Kidney capillary endothelial cell (primary cell): ENCODE results near the gene EPAS1.

ENCODE experiments used
- DNase-seq: peaks from one replicate; pipeline ENCODE4 v3.0.0-alpha.2; 2018; ENCODE audit warnings: low spot score

The EPAS1 gene

DNA sequence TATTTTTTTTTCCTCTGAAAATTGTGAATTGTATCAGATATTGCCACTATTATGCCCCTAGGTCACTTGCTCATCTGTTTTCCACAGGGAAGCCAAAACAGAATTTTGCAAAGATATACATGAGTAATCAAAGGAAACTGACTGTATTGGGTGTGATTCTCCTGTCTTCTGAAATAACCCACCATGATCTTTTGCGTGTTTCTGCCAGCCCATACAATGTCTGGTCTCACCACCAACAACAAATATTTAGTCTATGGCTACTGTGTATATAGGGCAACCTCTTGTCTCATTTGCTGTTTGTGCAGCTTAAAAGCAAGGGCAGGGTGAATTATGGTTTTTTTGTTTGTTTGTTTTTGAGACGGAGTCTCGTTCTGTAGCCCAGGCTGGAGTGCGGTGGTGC, 26.5 kb downstream of the EPAS1 start:
- no peak for DNase-seq

DNA sequence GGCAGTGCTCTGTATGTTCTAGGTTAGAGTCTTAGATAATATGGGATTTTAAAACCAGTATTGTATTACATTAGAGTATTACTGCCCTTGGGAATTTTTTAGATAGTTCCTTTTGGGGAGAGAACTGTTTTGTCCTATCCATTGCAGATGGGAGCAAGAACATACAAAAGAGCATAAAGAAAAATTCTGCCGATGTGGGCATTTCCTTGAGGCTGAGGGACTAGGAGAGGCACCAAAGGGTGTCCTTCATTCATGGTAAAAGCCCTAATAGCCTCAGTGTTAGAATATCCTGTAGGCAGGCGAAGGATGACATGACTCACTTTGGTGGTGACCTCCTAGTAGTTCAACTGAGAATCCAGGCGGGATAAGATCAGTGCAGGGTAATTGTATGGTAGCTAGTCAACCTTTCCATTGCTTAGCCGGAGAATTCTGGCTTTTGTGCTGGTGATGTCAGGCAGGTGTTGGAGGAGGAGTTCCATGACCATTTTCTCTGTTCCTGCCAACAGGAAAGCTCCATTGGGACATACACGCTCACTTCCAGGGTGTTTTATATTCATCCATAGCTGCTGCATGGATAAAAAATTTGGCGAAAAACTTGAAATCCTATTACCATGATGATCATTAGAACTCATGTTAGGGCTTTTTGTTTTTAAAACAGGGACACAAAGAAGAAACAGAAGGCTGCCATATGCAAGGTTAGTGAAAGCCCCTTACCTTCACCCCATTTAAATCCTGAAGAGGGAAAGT, 28.1 kb downstream of the EPAS1 start:
- peak; percentile 63 for DNase-seq

DNA sequence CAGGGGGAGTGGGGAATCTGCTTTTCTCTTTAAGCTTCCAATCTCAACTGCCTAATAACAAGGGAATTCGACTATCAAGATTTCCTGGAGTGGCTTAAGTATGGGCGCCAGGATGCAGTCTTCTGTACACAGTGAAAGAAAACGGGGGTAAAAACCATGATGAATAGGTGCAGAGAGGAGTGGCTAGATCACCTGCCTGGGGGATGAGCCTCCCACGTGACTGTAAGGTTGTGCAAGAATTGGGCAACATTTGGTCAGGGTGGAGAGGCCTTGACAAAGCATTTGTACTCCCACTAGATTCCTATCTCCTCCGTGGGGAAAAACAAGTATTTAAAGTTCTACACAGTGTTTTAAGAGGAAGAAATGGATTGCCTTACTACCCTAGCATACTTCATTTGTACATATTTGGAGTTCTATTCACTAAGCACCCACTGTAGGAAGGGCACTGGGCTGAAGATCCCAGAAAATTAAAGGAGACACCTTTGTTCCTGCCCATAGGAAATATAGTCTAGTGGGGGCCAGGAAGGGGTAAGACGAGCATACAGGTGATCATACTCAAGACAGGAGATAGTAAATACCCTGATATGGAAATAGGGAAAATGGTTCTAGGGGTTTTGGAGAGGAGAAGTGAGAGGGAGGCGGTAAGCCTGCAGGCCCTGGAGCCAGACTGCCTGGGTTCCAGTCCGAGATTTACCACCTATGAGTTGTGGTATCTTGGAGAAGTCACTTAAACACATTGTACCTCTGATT, 29.2 kb downstream of the EPAS1 start:
- DNase-seq = no peak

DNA sequence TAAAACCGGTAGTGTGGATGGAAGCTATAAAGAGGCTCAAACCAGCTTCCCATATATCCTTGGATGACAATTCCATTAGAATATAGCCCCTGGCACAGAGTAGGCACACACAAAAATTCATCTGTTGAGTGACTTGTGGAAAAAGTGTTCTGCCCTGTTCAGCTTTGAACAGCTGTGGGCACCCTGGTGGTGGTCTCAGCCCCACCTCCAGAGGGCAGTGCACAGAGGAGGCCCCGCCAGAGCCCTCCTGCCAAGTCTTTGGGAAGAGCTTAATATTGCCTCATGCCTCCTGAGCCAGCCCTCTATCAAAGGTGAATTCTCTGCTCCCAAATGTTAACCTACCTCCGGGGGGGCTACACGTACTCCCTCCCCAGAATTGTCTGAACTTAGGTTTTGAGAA, 30.4 kb downstream of the EPAS1 start:
- DNase-seq = no peak

DNA sequence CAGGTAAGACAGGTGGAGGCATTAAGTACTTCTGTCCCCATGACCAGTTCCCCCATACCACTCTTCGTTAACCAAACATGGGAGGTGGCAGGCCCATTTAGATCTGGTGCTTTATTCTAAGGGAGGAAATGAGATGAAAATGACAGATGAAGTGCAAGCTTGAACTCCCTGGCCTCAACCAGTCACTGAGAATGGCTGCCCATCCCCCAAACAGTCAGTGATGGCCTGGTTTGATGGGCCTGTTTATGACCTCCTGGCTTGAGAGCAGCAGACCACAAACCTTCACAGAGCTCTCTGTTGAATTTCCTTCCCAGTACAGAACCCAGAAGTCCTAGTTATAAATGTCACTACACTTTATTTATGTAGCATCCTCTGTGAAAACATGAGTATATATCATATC, 31.1 kb downstream of the EPAS1 start:
- DNase-seq = no peak

DNA sequence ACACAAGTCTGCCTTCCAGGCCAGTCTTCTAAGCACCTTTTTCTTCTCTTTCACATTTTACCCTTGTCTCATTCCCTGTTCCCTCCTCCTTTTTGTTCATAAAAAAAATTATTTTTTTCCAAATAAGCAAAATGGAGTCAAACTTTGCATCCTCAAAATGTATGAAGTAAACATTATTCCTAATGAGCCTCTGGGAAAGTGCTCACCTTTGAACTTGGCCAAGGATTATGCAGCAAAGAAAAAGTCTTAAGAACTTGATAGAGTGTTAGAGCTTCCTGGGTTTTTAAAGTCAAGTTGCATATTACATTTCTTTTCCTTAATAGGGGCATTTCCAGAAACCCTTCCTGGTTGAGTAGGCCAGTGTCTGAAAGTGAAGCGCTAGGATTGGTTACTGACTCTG, 31.6 kb downstream of the EPAS1 start:
- no peak for DNase-seq

DNA sequence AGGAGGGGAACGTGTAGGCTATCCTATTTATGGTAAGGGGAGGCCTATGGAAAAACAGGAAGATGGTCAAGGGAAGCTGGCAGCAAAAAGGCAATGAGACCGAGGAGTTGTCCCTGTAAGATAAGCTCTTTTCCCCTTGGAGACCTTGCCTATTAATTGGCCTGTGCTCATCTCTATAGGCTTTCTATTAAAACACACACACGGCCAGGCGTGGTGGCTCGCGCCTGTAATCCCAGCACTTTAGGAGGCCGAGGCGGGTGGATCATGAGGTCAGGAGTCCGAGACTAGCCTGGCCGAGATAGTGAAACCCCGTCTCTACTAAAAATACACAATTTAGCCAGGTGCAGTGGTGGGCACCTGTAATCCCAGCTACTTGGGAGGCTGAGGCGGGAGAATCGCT, 32.1 kb downstream of the EPAS1 start:
- no peak for DNase-seq

DNA sequence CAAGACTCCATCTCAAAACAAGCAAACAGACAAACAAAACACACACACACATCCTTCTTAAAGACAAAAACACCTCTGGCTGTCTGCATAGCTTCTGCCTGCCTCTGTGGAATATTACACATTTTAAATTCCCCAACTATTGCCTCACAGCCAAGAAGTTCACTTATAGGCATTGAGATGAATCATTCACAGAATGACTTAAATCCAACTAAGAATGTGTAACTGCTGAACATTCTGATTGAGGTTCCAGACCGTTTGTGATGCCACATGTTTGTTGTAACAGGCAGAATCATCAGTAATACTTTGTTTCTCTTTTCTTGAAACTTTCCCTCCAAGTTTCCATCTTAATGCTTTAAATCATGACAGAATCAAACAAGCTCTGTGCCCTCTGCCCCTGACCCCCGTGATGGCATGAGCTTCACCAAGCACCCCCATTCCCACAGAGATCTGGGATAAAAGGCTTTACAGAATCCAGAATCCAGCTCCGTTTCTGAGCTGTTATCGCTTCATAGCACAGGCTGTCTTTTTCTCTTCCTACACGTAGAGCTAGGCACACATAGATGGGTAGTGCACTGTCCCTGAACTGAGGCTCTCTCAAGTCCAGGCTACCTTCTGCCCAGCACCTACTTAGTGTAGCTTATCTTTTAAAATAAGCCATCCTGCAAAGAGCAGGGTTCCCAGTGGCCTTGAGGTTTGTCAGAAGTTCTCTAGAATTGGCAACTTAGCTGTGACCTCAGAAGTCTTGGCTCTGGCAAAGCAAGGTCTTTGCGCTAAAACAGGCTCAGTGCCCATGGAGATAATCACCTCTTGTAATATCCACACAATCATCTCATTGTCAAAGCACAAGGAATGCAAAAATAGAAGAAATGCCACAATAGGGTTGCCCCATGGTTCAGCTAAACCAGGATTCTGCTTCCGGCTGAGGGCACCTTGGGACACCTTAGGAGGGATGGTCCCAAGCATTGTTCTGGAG, 32.9 kb downstream of the EPAS1 start:
- DNase-seq = peak; percentile 67

DNA sequence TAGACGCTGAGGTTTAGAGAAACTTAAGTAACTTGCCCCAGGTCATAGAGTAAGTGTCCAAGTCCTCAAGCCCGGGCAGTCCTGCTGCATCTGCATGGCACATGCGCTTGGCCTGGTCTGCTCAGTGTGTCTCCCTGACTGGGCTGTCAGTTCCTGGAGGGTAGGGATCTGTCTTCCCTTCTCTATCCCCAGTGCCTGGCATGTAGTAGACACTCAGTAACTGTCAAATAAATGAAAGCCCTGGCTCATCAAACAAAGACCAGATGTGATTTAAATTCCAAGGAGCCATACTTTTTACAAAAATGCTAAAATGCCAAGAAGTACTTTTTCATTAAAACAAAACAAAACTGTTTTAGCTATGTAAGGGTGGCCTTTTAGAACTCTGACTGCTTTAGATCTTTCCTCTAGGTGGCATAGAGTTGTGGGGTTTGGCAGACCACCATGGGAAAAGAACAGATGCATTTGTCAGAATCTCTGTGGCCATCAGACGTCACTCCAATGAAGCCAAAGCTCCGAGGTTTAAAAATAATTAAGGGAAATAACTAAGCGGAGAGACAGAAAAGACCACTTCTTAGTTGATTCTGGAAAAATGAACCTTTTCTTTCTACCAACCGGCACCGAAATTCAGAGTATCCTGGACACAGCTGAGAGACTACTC, 34.0 kb downstream of the EPAS1 start:
- no peak for DNase-seq

DNA sequence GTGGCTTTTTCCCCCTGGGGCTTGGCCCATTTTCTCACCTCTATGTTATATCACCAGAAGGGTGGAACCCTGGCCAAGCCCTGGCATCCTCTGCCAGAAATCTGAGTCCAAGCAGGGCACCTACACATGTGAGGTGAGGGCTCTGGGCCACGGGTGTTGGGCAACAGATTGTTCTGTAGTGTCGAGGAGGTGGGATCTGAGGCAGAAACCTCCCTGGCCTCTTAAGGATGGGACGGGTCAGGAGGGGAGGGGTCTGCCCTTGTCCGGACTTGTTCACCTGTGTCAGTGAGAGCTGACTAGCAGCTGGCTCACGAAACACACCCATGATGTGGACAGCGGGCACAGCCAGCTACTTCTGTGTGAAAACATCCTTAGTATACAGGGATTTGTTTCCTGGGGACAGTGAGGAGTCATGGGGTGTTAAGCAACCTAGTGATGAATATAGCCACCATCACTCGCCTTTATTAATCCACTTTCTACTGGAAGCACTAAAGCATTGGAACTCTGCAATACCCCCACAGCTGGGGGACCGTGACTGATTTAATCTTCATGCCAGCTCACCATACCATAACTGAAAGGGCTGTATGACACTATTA, 35.6 kb downstream of the EPAS1 start:
- DNase-seq = no peak

DNA sequence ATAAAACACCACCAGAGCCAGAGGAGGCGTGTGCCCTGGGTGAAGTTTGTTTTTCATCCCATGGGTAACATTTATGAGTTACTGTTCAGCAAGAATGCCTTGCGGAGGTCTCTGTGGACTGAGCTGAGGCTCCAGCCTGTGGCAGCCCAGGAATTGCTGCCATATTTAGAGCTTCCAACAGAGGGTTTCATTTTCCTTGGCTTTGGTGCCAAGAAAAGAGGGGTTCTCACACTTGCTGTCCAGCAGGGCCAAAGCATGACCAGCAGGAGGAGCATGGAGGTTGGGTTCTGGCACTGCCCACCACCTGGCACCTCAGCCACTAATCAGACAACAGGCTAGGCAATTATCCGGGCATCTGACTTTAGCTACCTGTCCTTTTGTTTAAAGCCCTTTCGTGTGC, 36.7 kb downstream of the EPAS1 start:
- DNase-seq = no peak

DNA sequence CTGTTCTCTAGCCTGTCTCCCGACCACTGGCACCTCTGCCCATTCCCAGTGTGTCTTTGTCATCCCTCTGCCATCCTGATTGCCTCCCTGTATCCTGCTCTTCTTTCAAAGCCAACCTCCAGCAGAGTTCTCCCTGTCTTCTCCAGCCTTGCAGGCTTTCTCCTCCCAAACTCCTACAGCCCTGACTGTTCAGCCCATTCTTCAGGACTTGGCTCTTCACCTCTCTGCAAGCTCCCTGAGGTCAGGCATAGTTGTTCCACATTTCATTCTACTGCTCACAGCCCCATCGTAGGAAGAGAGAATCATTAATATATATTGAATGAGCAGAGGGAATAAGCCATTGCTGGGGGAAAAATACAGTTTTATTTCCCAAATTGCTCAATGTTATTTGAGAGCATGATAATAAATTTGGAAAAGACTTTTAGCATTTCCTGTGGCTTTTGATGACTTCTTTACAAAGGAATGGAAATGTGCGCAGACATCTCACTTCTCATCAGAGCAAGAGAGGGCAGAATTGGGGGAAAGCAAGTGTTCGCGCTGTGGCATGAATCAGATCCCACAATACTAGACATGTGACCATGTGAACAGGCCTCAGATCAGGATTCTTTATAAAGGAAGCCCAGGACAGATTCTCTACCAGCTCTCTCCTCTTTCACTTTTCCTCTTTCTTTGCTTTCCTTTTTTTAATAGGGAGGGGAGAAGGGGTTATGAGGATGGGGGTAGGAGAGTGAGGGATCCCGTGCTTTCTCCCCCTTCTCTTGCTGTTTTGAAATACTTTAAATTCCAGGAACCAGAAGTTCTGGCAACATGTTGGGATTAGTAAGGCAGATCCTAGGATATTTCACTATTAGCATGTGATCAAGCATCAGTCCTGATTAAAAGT, 37.4 kb downstream of the EPAS1 start:
- peak; percentile 37 for DNase-seq

DNA sequence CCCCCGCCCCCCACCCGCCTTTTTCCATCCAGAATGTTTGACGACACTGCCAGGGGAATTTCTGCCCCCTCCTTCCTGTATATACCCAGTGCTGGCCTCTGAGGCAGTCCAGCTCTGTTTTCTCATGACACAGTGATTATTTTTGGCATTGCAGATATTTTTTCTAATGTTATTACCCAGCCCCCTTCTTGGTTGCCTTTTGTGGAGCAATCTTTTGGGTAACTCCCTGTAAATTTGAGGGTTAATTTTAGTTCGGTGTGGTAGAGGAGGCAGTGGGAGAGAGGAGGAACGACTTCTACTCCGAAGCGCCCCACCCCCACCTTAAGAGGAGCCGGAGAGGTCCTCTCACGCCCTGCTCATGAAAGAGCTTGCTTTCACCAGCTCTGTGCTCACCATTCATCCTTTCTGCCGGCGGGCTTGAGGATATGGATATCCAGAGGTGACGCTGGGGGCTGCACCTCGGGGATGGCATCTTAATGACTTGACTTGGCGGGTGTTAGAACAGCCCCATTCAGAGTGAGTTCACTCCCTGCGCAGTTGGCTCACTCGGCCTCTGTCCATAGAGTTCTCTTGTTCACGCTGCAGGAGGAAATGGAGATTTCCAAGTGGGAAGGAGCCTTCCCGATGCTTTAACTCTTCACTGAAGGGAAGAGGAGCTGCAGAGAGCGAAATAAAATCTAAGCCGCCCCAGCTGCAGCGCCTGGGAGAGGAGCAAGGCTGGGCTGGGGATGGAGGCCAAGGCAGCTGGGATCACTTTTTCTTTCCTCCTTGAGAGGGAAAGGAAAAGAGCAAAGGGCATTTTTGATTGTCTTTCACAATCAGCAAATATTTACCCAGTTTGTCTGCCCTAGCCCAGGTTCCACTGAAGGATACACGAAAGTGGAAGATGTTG, 38.4 kb downstream of the EPAS1 start:
- peak; percentile 48 for DNase-seq

DNA sequence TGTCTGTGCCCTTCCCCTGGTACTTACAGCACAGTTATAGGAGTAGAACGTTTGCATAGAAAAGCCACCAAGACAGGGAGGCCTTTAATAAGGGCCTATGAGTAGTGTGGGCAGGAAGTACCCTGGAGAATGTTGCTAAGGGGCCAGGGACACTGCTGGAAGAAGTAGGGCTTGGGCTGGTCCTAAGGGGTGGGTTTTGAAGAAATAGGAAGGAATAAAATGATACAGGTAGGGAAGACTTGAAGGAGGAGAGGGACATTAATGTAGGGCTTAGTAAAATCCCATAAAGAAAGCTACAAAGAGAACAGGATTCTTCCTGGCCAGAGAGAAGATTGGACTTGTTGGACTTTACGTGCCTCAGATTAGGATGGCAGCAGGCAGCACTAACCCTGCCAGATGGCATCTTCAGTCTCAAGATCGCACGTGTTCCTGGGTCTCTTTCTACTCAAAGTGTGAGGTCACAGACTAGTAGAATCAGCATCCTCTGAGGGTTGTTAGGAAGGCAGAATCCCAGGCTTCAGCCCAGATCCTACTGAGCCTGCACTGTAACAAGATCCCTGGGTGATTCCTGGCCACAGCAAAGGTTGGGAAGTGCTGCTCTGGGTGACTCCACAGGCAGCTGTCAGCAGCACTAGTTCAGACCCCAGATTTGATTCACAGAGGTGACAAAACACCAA, 39.2 kb downstream of the EPAS1 start:
- no peak for DNase-seq

DNA sequence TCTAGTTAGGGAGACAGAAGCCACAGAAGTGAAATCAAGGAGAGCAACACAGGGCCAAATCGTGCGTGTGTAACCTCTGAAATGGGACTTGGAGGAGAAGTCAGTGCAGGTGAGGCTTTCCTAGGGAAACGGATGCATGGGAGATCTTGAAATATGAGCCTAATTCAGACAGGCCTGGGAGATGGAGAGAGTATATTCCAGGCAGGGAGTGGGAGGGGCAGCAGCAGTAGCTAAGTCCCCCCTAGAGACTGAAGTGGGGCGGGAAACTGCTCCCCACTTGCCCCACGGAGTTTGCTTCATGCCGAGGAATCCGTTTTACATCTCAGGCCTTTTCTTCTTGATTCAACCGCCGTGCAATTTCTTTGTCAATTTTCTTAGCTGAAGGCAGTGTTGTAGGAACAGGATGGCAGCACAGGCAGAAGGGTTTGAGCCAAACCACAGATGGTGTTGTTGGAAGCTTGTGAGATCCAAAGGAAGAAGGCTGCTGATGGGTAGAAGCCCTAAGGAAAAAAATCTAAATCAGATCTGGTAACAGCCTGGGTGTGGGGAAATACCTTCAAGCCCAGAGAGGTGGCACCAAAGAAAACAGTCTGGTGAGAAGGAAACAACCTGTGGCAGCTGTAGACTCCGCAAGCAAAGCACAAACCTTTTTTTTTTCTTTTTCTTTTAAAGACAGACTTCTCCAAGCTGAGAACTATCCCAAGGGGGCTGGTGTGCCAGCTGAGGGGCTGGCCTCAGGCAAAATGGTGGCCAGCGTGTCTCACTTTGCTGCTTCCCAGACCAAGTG, 40.2 kb downstream of the EPAS1 start:
- no peak for DNase-seq

DNA sequence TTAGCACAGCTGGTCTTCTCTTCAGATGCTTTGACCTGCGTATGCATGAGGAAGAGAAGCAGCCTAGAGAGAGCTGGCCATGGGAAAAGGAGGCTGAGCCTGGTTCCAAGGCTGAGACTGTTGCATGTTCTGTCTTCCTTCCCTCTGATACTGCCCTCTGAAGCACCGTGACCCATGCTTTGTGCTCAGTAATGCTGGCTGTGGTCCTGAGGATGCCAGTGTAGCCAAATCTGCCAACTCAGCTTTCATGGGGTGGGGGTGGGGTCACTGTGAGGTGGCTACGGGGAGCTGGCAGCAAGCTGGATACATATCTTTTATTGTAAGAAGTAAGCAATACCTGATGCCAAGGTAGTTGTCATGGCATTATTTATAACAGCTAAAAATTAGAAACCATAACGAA, 41.5 kb downstream of the EPAS1 start:
- no peak for DNase-seq

DNA sequence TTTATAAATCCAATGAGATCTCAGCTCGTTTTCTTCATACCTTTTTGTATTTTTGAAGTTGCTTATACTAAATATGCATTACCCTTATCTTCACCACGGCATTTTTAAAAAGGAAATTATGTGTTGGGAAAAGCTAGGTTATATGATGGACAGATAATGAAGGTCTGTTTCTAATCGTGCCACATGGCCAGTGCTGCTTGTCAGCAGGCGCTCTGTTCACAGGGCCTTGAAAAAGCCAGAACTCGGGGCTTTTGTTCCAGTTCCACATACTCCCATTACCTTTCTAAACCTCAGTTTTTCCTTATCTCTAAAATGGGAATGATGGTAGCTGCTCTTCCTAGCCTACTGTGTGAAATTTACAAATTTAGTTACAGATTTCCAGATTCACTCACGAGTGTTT, 42.0 kb downstream of the EPAS1 start:
- no peak for DNase-seq
